Naive thymus-derived CD4-positive, alpha-beta T cell (primary cell): ENCODE measurements around the gene TAF12. TPM values are rescaled to one million over a fixed set of nuclear protein-coding genes. Genes with fewer than 3 reads are reported as not detected.
"Not testable (repeated sequence)": the region's sequence is repeated elsewhere in the genome, so short reads cannot be mapped to it uniquely, and the experiment has no call there.

Experiments
- ATAC-seq: fragments of 150-1000 bp; cut with Tn5 transposase; 2 replicates; pipeline ENCODE4 v1.10.0; 2021; ENCODE audit warnings: mild to moderate bottlenecking, moderate library complexity
- CTCF ChIA-PET: fragments of 350-600 bp; sonication (Branson Sonifier 250); formaldehyde crosslinking; loops from one replicate; lab custom pipeline; 2021; ENCODE audit warnings: antibody characterized with exemption; lab: Charles Lee
- POLR2A ChIA-PET: fragments of 350-600 bp; sonication (Branson Sonifier 250); formaldehyde crosslinking; loops from one replicate; lab custom pipeline; 2021; ENCODE audit warnings: antibody characterized with exemption, inconsistent platforms; lab: Charles Lee
- DNase-seq, 9 donors: peaks; one replicate each; pipeline versions ENCODE4 v3.0.0 to v3.0.0-alpha.2; 2020 to 2022; ENCODE audit warnings: mixed read lengths in 1 of 9
- H3K27ac ChIP-seq: one replicate; pipeline ENCODE4 v1.7.0; 2013; ENCODE audit warnings: mild to moderate bottlenecking, low read depth, low read length, moderate library complexity
- H3K27me3 ChIP-seq, 2 donors: one replicate each; pipeline ENCODE4 v1.7.0; 2013; ENCODE audit warnings: low read length in 2 of 2, mild to moderate bottlenecking in 2 of 2, moderate library complexity in 2 of 2; ENCODE audit not compliant: control insufficient read depth in 2 of 2, insufficient read depth in 2 of 2
- H3K36me3 ChIP-seq, 3 experiments: 1 replicate in 2 of 3; 2 replicates in 1 of 3; pipeline ENCODE4 v1.7.0; 2013; ENCODE audit warnings: low read length in 3 of 3, mild to moderate bottlenecking in 3 of 3, moderate library complexity in 1 of 3; ENCODE audit not compliant: insufficient read depth in 3 of 3, control insufficient read depth in 2 of 3
- H3K4me1 ChIP-seq, 2 donors: one replicate each; pipeline ENCODE4 v1.7.0; 2013; ENCODE audit warnings: low read length in 2 of 2, mild to moderate bottlenecking in 2 of 2, moderate library complexity in 1 of 2; ENCODE audit not compliant: control insufficient read depth in 2 of 2, insufficient read depth in 2 of 2
- H3K4me3 ChIP-seq: 2 replicates; pipeline ENCODE4 v1.7.0; 2013; ENCODE audit warnings: mild to moderate bottlenecking, low read length
- H3K9me3 ChIP-seq, 3 experiments: 1 replicate in 2 of 3; 2 replicates in 1 of 3; pipeline ENCODE4 v1.7.0; 2013; ENCODE audit warnings: low read length in 3 of 3; ENCODE audit not compliant: control insufficient read depth in 2 of 3
- H3K27ac Mint-ChIP-seq, 9 donors: one replicate each; pipeline ENCODE4 v1.8.0; 2020 to 2022; ENCODE audit warnings: mixed read lengths in 9 of 9, mild to moderate bottlenecking in 8 of 9, moderate library complexity in 5 of 9, inconsistent platforms in 2 of 9
- H3K27me3 Mint-ChIP-seq, 5 donors: one replicate each; pipeline ENCODE4 v1.8.0; 2021 to 2022; ENCODE audit warnings: mixed read lengths in 5 of 5, mild to moderate bottlenecking in 1 of 5
- H3K36me3 Mint-ChIP-seq, 5 donors: one replicate each; pipeline ENCODE4 v1.8.0; 2020 to 2022; ENCODE audit warnings: mixed read lengths in 5 of 5, mild to moderate bottlenecking in 3 of 5, inconsistent platforms in 1 of 5
- H3K4me1 Mint-ChIP-seq, 7 donors: one replicate each; pipeline ENCODE4 v1.8.0; 2020 to 2022; ENCODE audit warnings: mixed read lengths in 7 of 7, mild to moderate bottlenecking in 3 of 7, inconsistent platforms in 1 of 7
- H3K4me3 Mint-ChIP-seq, 10 donors: one replicate each; pipeline ENCODE4 v1.8.0; 2020 to 2022; ENCODE audit warnings: mild to moderate bottlenecking in 10 of 10, mixed read lengths in 10 of 10, moderate library complexity in 6 of 10, inconsistent platforms in 2 of 10
- H3K9me3 Mint-ChIP-seq, 11 donors: one replicate each; pipeline ENCODE4 v1.8.0; 2020 to 2022; ENCODE audit warnings: mixed read lengths in 11 of 11, mild to moderate bottlenecking in 4 of 11, inconsistent platforms in 1 of 11, moderate library complexity in 1 of 11
- intact Hi-C, 2 donors: fragments of 100-400 bp; cut with micrococcal nuclease; formaldehyde crosslinking; loops; one replicate each; pipeline ENCODE4 v1.15.1; 2023
- polyA plus RNA-seq, 2 donors: library from polyadenylated mRNA; unstranded; fragments of 300-500 nt; fragmentation: Illumina TruSeq; gene quantifications; one replicate each; pipeline ENCODE4 v1.2.3, GENCODE V29; 2021
- total RNA-seq, 6 experiments: library from RNA in 5 of 6; stranded (reverse) in 5 of 6; gene quantifications; 1 replicate in 5 of 6; 2 replicates in 1 of 6; pipeline ENCODE4 v1.2.3 and lab custom pipeline; 2021 to 2026

TAF12 gene
- total and polyA plus RNA-seq, 7 experiments from 2014 or later = 13.0 to 41.8 (median 23.4) TPM

DNA sequence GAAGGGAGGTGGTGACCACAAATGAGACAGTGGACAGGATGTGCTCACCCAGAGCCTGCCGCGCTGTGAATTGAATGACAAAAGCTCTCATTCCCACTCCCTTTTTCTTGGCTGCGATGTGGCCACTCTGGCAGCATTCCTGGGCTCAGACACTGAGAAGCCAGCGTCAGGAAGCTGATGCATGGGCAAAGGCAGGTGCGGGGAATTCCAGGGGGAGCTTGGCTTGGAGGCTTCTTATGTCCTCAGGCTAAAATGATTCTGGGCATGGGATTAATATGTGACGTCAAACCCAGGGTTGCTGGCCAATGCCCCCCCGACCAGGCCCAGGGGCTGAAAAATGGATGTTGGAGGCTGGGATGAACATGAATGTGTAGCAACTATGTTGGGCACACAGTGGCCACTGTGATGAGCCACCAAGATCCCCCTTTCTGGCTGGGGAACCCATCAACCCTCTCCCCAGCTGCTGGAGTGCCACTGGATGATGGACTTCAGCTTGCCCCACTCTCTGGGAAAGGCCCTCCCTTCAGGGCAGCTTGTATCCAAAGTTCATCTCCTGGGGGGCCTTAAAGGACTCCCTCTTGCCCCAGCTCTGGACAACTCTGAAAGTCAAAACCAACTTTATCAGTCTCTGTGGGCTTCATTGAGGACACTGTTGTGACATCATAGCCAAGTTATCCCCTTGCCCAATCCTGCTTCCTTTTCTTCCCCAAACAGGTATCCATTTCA is 48.0 kb downstream of the TAF12 start:
- H3K36me3 Mint-ChIP-seq, DNase-seq, ATAC-seq, H3K4me3 Mint-ChIP-seq, H3K4me3 ChIP-seq, H3K27me3 ChIP-seq, H3K9me3 ChIP-seq, H3K27ac Mint-ChIP-seq, H3K9me3 Mint-ChIP-seq, CTCF ChIA-PET, H3K36me3 ChIP-seq, H3K4me1 ChIP-seq, H3K27ac ChIP-seq, H3K27me3 Mint-ChIP-seq, intact Hi-C loops: not testable (repeated sequence)
- peaks cover 0 to 20% (median 4%) of the 10 kb centered on the region in 7 donors for H3K4me1 Mint-ChIP-seq
- POLR2A ChIA-PET = interaction anchor here (0.6 kb wide), 1 partner anchor 1674 kb away, joined by 4 read pairs; no protein-coding TSS in a partner anchor

DNA sequence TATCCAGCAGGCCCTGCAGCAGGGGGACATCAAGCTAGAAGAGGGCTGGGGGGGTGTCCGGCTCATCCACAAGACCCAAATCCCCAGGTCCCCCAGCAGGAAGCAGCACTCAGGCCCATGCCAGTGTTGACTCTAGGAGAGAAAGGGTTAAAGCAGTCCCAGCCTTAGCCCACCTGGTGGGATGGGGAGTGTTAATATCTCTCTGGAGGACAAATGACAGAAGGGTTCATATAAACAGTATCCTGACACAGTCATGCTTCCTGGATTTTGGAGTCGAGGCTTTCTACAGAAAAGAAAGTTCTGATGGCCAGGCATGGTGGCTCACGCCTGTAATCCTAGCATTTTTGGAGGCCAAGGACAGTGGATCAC is 48.9 kb downstream of the TAF12 start:
- H3K4me1 Mint-ChIP-seq = peaks cover 0 to 14% (median 4%) of the 10 kb centered on the region in 7 donors
- H3K9me3 ChIP-seq, DNase-seq, intact Hi-C loops, H3K36me3 Mint-ChIP-seq, H3K9me3 Mint-ChIP-seq, CTCF ChIA-PET, H3K4me1 ChIP-seq, H3K27ac Mint-ChIP-seq, H3K27me3 ChIP-seq, H3K27me3 Mint-ChIP-seq, ATAC-seq, H3K27ac ChIP-seq, H3K36me3 ChIP-seq, H3K4me3 ChIP-seq: not testable (repeated sequence)
- peak overlapping the region in 1 of 10 donors; percentile 16 for H3K4me3 Mint-ChIP-seq
- POLR2A ChIA-PET = interaction anchor here (0.6 kb wide), 1 partner anchor 1673 kb away, joined by 4 read pairs; no protein-coding TSS in a partner anchor

DNA sequence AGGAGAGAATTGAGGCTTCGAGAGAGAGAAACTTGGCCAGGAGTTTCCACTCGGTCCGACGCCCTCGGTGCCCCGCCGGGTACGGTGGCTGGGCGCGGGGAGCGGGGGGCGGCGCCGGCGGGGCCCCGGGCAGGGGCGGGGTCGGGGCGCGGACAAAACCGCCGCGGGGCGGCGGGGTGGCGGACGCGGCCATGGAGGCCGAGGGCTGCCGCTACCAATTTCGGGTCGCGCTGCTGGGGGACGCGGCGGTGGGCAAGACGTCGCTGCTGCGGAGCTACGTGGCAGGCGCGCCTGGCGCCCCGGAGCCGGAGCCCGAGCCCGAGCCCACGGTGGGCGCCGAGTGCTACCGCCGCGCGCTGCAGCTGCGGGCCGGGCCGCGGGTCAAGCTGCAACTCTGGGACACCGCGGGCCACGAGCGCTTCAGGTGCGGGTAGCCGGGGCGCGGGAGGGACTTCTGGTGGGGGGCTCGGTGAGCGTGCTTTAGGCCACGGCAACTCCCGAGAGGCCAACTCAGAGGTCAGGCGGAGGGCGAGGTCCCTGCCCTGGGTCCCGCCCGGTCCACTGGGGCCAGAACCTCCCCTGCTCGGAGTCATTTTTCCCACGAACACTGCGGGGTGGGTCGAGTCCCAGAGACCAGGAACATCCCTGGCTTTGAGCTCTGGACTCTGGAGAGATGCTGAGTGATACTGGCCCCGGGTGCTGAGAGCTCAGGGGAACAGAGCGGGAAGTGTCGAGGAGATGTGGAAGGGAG is 50.4 kb downstream of the TAF12 start:
- ChIA-PET POLR2A (interaction anchor here (1.4 to 3.3 kb wide), 2 partner anchors 11 to 82 kb away, joined by 4 to 16 read pairs; no protein-coding TSS in a partner anchor), CTCF (no interaction called here)
- no peaks in the 10 kb centered on the region for H3K27me3 ChIP-seq
- peaks cover 0 to 8% (median 5%) of the 10 kb centered on the region in 5 donors for H3K27me3 Mint-ChIP-seq
- H3K36me3 Mint-ChIP-seq = peaks cover 0 to 4% (median 0%) of the 10 kb centered on the region in 5 donors
- no peaks in the 10 kb centered on the region for H3K9me3 ChIP-seq
- DNase-seq (peak in 2 of 9 donors; percentile 11 to 49), ATAC-seq (peak; percentile 71)
- no peaks in the 10 kb centered on the region for H3K36me3 ChIP-seq
- peak overlapping the region; percentile 14 for H3K27ac ChIP-seq
- H3K27ac Mint-ChIP-seq = no peak overlapping the region
- intact Hi-C loops = no loop called here
- no peaks in the 10 kb centered on the region for H3K4me1 ChIP-seq
- H3K4me1 Mint-ChIP-seq = peaks cover 0 to 11% (median 4%) of the 10 kb centered on the region in 7 donors
- H3K4me3 Mint-ChIP-seq = peak overlapping the region; percentile 73 to 88 (median 81)
- H3K9me3 Mint-ChIP-seq = no peaks in the 10 kb centered on the region
- H3K4me3 ChIP-seq = no peak overlapping the region

DNA sequence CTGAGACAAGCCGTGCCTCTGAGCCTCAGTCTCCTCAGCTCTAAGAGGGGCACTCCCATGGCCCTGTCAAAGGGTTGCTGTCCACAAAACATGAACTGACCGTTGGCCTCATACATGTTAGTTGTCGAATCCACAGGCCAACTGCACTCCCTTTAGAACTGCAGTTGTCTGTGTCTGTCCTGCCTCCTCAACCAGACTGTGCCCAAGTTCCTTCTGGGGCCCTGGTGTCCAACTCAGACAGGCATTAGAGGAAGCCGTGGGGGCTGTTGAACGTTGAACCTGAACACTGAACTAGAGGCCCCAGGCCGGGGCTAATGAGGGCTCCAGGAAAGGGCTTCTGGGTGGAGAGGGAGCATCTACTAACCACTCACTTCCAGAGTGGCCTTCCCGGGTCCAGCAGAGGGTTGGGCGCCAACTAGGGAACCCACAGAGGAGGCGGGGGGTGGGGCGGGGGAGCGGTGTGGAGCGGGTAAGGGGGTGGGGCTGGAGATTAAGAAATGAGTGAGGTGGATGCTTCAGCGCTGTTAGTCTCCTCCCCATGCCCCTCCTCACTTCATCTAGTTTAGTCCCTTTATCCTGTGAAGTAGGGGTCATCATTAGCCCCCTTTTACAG is 51.1 kb downstream of the TAF12 start, which contains the start of gene RAB42:
Gene RAB42 (plus strand): TSS at position 558 of the 613 bp plus-strand sequence. CDS start 247 bp downstream, outside the sequence.
- peak in 1 of 9 donors; percentile 14 for DNase-seq
- Mint-ChIP-seq H3K9me3 (no peaks in the 10 kb centered on the region), H3K4me3 (peak within 1 kb of the TSS; percentile 73 to 88 (median 81)), H3K36me3 (peaks cover 0 to 4% (median 0%) of the 10 kb centered on the region in 5 donors), H3K27ac (no peak within 1 kb of the TSS), H3K4me1 (peaks cover 0 to 11% (median 4%) of the 10 kb centered on the region in 7 donors), H3K27me3 (peaks cover 0 to 8% (median 5%) of the 10 kb centered on the region in 5 donors)
- intact Hi-C loops = no loop called here
- Histone ChIP-seq H3K9me3 (no peaks in the 10 kb centered on the region), H3K27ac (peak within 1 kb of the TSS; percentile 14), H3K27me3 (no peaks in the 10 kb centered on the region), H3K36me3 (no peaks in the 10 kb centered on the region), H3K4me3 (no peak within 1 kb of the TSS), H3K4me1 (no peaks in the 10 kb centered on the region)
- POLR2A ChIA-PET = interaction anchor here (1.4 to 3.3 kb wide), 2 partner anchors 10 to 81 kb away, joined by 4 to 16 read pairs; no protein-coding TSS in a partner anchor
- ATAC-seq = peak; percentile 70
- CTCF ChIA-PET = no interaction called here

DNA sequence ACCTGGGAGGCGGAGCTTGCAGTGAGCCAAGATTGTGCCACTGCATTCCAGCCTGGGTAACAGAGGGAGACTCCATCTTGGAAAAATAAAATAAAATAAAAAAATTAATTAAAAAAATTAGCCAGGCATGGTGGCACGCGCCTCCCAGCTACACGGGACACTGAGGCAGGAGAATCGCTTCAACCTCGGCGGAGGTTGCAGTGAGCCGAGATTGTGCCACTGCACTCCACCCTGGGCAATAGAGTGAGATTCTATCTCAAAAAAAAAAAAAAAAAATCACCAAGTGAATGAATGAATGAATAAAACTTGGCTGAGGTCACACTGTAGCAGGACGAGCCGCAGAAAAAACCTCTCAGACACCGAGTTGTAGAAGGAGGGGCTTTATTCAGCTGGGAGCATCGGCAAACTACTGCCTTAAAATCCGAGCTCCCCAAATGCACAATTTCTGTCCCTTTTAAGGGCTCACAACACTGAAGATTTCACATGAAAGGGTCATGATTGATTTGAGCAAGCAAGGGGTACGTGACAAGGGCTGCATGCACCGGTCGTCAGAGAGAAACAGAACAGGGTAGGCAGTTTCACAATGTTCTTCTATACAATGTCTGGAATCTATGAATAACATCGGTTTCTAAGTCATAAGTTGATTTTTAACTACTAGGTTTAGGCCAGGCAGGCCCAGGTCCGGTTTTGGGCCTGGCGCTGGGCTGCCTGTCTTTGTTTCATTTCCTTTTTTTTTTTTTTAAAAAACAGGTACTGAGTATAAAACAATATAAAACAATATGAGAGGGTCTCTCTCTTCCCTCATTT is 56.1 kb downstream of the TAF12 start:
- POLR2A ChIA-PET = interaction anchor here (1.2 kb wide), 1 partner anchor 11 kb away, joined by 3 read pairs; no protein-coding TSS in a partner anchor
- H3K27ac Mint-ChIP-seq, intact Hi-C loops, H3K27me3 Mint-ChIP-seq, H3K4me3 Mint-ChIP-seq, CTCF ChIA-PET, H3K9me3 ChIP-seq, H3K36me3 ChIP-seq, H3K4me1 ChIP-seq, H3K27ac ChIP-seq, H3K4me3 ChIP-seq, ATAC-seq, H3K36me3 Mint-ChIP-seq, H3K9me3 Mint-ChIP-seq, DNase-seq, H3K27me3 ChIP-seq: not testable (repeated sequence)
- peaks cover 4 to 14% (median 13%) of the 10 kb centered on the region in 7 donors for H3K4me1 Mint-ChIP-seq
